ENCODE data around the gene CDK10. TPM values are rescaled to one million over a fixed set of nuclear protein-coding genes. Genes with fewer than 3 reads are reported as not detected.

CDK10 gene
- total RNA-seq, 1 donor from 2014 or later: 38.5 TPM

GRCh38 chr16:89733322-89733721 is 46.8 kb downstream of the CDK10 start:
- no peak for DNase-seq (ENCODE audit: low read depth in 2 of 2)

GRCh38 chr16:89733792-89734191 is 47.3 kb downstream of the CDK10 start:
- no peak for DNase-seq (ENCODE audit: low read depth in 2 of 2)

GRCh38 chr16:89736554-89736953 is 50.1 kb downstream of the CDK10 start:
- DNase-seq (ENCODE audit: low read depth in 2 of 2): no peak

GRCh38 chr16:89737341-89738071 is 51.0 kb downstream of the CDK10 start:
- DNase-seq (ENCODE audit: low read depth in 2 of 2): no peak

- no peak for DNase-seq (ENCODE audit: low read depth in 2 of 2)
These were observed 51.5 kb downstream of the CDK10 start for GRCh38 chr16:89738072-89738377.

GRCh38 chr16:89738538-89739317 is 52.2 kb downstream of the CDK10 start:
- DNase-seq (ENCODE audit: low read depth in 2 of 2): no peak

GRCh38 chr16:89739383-89739782 is 52.9 kb downstream of the CDK10 start:
- no peak for DNase-seq (ENCODE audit: low read depth in 2 of 2)

GRCh38 chr16:89741342-89742014 is 55.0 kb downstream of the CDK10 start:
- no peak for DNase-seq (ENCODE audit: low read depth in 2 of 2)

- DNase-seq (ENCODE audit: low read depth in 2 of 2): no peak
These were observed 56.5 kb downstream of the CDK10 start for GRCh38 chr16:89742948-89743347.

GRCh38 chr16:89744813-89745212 is 58.3 kb downstream of the CDK10 start:
- DNase-seq (ENCODE audit: low read depth in 2 of 2): no peak

Other genes starting within 250 kb of the CDK10 start
- 31.6 and 31.9 TPM in 2 replicates for gene ANKRD11, start 196.1 kb upstream of the CDK10 start, total RNA-seq
- 75.8 and 94.6 TPM in 2 replicates for gene SPG7, start 178.3 kb upstream of the CDK10 start, total RNA-seq
- gene RPL13, start 126.0 kb upstream of the CDK10 start, total RNA-seq: 2,557 and 4,242 TPM in 2 replicates
- 1.2 and 3.5 TPM in 2 replicates for gene CPNE7, start 110.9 kb upstream of the CDK10 start, total RNA-seq
- gene DPEP1, start 73.0 kb upstream of the CDK10 start, total RNA-seq: 0.20 and 0.44 TPM in 2 replicates
- 59.3 and 81.5 TPM in 2 replicates for gene CHMP1A, start 29.0 kb upstream of the CDK10 start, total RNA-seq
- 0.87 and 1.4 TPM in 2 replicates for gene SPATA33, start 28.9 kb upstream of the CDK10 start, total RNA-seq
- 8.1 and 10.1 TPM in 2 replicates for gene SPATA2L, start 15.0 kb downstream of the CDK10 start, total RNA-seq
- gene VPS9D1, start 34.2 kb downstream of the CDK10 start, total RNA-seq: 4.1 and 4.4 TPM in 2 replicates
- 8.3 and 14.5 TPM in 2 replicates for gene ZNF276, start 34.8 kb downstream of the CDK10 start, total RNA-seq
- gene FANCA, start 130.0 kb downstream of the CDK10 start, total RNA-seq: 5.6 and 6.5 TPM in 2 replicates
- 1.3 and 2.4 TPM in 2 replicates for gene SPIRE2, start 141.8 kb downstream of the CDK10 start, total RNA-seq
- gene TCF25, start 186.9 kb downstream of the CDK10 start, total RNA-seq: 115 and 136 TPM in 2 replicates
- 0.65 and 0.79 TPM in 2 replicates for gene MC1R, start 232.2 kb downstream of the CDK10 start, total RNA-seq
- gene TUBB3, start 236.7 kb downstream of the CDK10 start, total RNA-seq: 33.5 and 122 TPM in 2 replicates